Trophoblast cell (in vitro differentiated cells and primary cell): Measurements from ENCODE around the gene SLC35F4.

Source experiments
- DNase-seq, 2 donors: peaks; one replicate each; pipeline ENCODE4 v3.0.0-alpha.2; 2016
- H2AFZ ChIP-seq: 2 replicates; pipeline ENCODE4 v1.6.1; 2013; ENCODE audit warnings: low read length, moderate library complexity, mild to moderate bottlenecking; ENCODE audit not compliant: insufficient read depth, poor library complexity
- H2AK5ac ChIP-seq: 2 replicates; pipeline ENCODE4 v1.6.1; 2013; ENCODE audit warnings: mild to moderate bottlenecking, low read length
- H2BK120ac ChIP-seq: 2 replicates; pipeline ENCODE4 v1.6.1; 2013; ENCODE audit warnings: low read length, mild to moderate bottlenecking, moderate library complexity; ENCODE audit not compliant: insufficient read depth, poor library complexity
- H2BK12ac ChIP-seq: 2 replicates; pipeline ENCODE4 v1.6.1; 2013; ENCODE audit warnings: mild to moderate bottlenecking, low read length, moderate library complexity
- H2BK5ac ChIP-seq: 2 replicates; pipeline ENCODE4 v1.6.1; 2013; ENCODE audit warnings: low read length, low read depth, moderate library complexity, mild to moderate bottlenecking; ENCODE audit not compliant: poor library complexity
- H3K14ac ChIP-seq: 2 replicates; pipeline ENCODE4 v1.6.1; 2013; ENCODE audit warnings: mild to moderate bottlenecking, low read length
- H3K18ac ChIP-seq: 2 replicates; pipeline ENCODE4 v1.6.1; 2013; ENCODE audit warnings: mild to moderate bottlenecking, low read length
- H3K23ac ChIP-seq: 2 replicates; pipeline ENCODE4 v1.6.1; 2013; ENCODE audit warnings: low read length
- H3K27ac ChIP-seq: 2 replicates; pipeline ENCODE4 v1.5.1; 2013; ENCODE audit warnings: low read depth, mild to moderate bottlenecking, inconsistent platforms, low read length, moderate library complexity
- H3K27me3 ChIP-seq: 2 replicates; pipeline ENCODE4 v1.6.1; 2013; ENCODE audit warnings: inconsistent platforms, mild to moderate bottlenecking, low read length, moderate library complexity; ENCODE audit not compliant: insufficient read depth
- H3K36me3 ChIP-seq, 2 experiments: 1 replicate in 1 of 2; 2 replicates in 1 of 2; pipeline ENCODE4 v1.6.1; 2013; ENCODE audit warnings: low read length in 2 of 2, mild to moderate bottlenecking in 2 of 2, moderate library complexity in 1 of 2; ENCODE audit not compliant: insufficient read depth in 2 of 2, control insufficient read depth in 1 of 2
- H3K4ac ChIP-seq: 2 replicates; pipeline ENCODE4 v1.6.1; 2013; ENCODE audit warnings: low read depth, mild to moderate bottlenecking, low read length, moderate library complexity
- H3K4me1 ChIP-seq, 2 experiments: 1 replicate in 1 of 2; 2 replicates in 1 of 2; pipeline ENCODE4 v1.6.1; 2013; ENCODE audit warnings: low read length in 2 of 2, mild to moderate bottlenecking in 2 of 2, moderate library complexity in 1 of 2; ENCODE audit not compliant: insufficient read depth in 2 of 2, control insufficient read depth in 1 of 2
- H3K4me2 ChIP-seq: 2 replicates; pipeline ENCODE4 v1.6.1; 2013; ENCODE audit warnings: inconsistent platforms, mild to moderate bottlenecking, low read length, moderate library complexity
- H3K4me3 ChIP-seq: 2 replicates; pipeline ENCODE4 v1.5.1; 2013; ENCODE audit warnings: mild to moderate bottlenecking, low read depth, low read length, inconsistent platforms
- H3K79me1 ChIP-seq: one replicate; pipeline ENCODE4 v1.6.1; 2013; ENCODE audit warnings: low read length
- H3K79me2 ChIP-seq: 2 replicates; pipeline ENCODE4 v1.6.1; 2013; ENCODE audit warnings: low read length, mild to moderate bottlenecking; ENCODE audit not compliant: control insufficient read depth, insufficient read depth, poor library complexity
- H3K9ac ChIP-seq: 2 replicates; pipeline ENCODE4 v1.6.1; 2013; ENCODE audit warnings: mild to moderate bottlenecking, low read length
- H3K9me3 ChIP-seq: 2 replicates; pipeline ENCODE4 v1.6.1; 2013; ENCODE audit warnings: low read depth, mild to moderate bottlenecking, control low read depth, inconsistent platforms, low read length; ENCODE audit not compliant: insufficient read depth
- H4K12ac ChIP-seq: 2 replicates; pipeline ENCODE4 v1.6.1; 2013; ENCODE audit warnings: low read depth, mild to moderate bottlenecking, low read length, moderate library complexity
- H4K8ac ChIP-seq: 2 replicates; pipeline ENCODE4 v1.6.1; 2013; ENCODE audit warnings: low read depth, mild to moderate bottlenecking, low read length, moderate library complexity
- H4K91ac ChIP-seq: one replicate; pipeline ENCODE4 v1.6.1; 2013; ENCODE audit warnings: low read depth, mild to moderate bottlenecking, low read length, moderate library complexity
- WGBS: extraction: QIAGEN DNeasy Blood & Tissue Kit; methylation state at CpG from one replicate; pipeline ENCODE4 v1.1.7; 2013; ENCODE audit warnings: missing lambda C conversion rate; ENCODE audit not compliant: insufficient read length, insufficient coverage; ENCODE audit errors: extremely low coverage; 5-methylcytosine and 5-hydroxymethylcytosine counted together

Gene SLC35F4

GRCh38 chr14:57609192-57610075 lies 256.5 kb downstream of the SLC35F4 start:
- Histone ChIP-seq H3K18ac (no peak overlapping the region), H2BK120ac (no peak overlapping the region), H3K79me1 (no peaks in the 10 kb centered on the region), H3K4me2 (no peak overlapping the region), H2BK5ac (no peak overlapping the region), H2AFZ (no peak overlapping the region), H2BK12ac (no peak overlapping the region), H4K8ac (no peak overlapping the region), H3K4me3 (no peak overlapping the region), H3K14ac (no peak overlapping the region), H3K9me3 (no peaks in the 10 kb centered on the region), H3K27ac (no peak overlapping the region), H3K4ac (no peak overlapping the region), H4K91ac (no peak overlapping the region), H3K23ac (no peak overlapping the region), H3K4me1 (peaks cover 0 to 2% of the 10 kb centered on the region in 2 experiments), H4K12ac (no peak overlapping the region), H2AK5ac (no peak overlapping the region), H3K36me3 (no peaks in the 10 kb centered on the region), H3K27me3 (no peaks in the 10 kb centered on the region), H3K79me2 (no peaks in the 10 kb centered on the region), H3K9ac (no peak overlapping the region)
- no CpG with 5 or more reads among the region's 6 CpGs for WGBS
- no peak for DNase-seq

- Histone ChIP-seq H2BK12ac (no peak overlapping the region), H2AK5ac (no peak overlapping the region)
These were observed 258.8 kb downstream of the SLC35F4 start for GRCh38 chr14:57607086-57607485.

GRCh38 chr14:57583396-57583795 lies 282.5 kb downstream of the SLC35F4 start:
- no peak overlapping the region for H3K18ac ChIP-seq
- H2AFZ ChIP-seq, result no peak overlapping the region
- no peaks in the 10 kb centered on the region for H3K9me3 ChIP-seq
- no peak overlapping the region for H2BK120ac ChIP-seq
- no peak overlapping the region for H4K12ac ChIP-seq
- H3K4ac ChIP-seq, result no peak overlapping the region
- no peaks in the 10 kb centered on the region for H3K4me1 ChIP-seq
- H3K4me2 ChIP-seq, result no peak overlapping the region
- no peak overlapping the region for H3K4me3 ChIP-seq
- no peak overlapping the region for H4K91ac ChIP-seq
- H2AK5ac ChIP-seq, result no peak overlapping the region
- H3K36me3 ChIP-seq, result no peaks in the 10 kb centered on the region
- no peak overlapping the region for H2BK12ac ChIP-seq
- no peaks in the 10 kb centered on the region for H3K79me2 ChIP-seq
- H3K9ac ChIP-seq, result no peak overlapping the region
- no peak overlapping the region for H2BK5ac ChIP-seq
- H4K8ac ChIP-seq, result no peak overlapping the region
- no peak overlapping the region for H3K14ac ChIP-seq
- H3K79me1 ChIP-seq, result no peaks in the 10 kb centered on the region
- no peak overlapping the region for H3K27ac ChIP-seq
- no CpG with 5 or more reads among the region's 3 CpGs for WGBS
- H3K23ac ChIP-seq, result no peak overlapping the region
- DNase-seq, result no peak
- H3K27me3 ChIP-seq, result no peaks in the 10 kb centered on the region

More at GRCh38 chr14:57607086-57607485, 258.8 kb downstream of the SLC35F4 start:
- Histone ChIP-seq H3K4me2 (no peak overlapping the region), H3K18ac (no peak overlapping the region), H3K14ac (no peak overlapping the region), H3K4me1 (peaks cover 0 to 2% of the 10 kb centered on the region in 2 experiments), H3K23ac (no peak overlapping the region), H3K79me2 (no peaks in the 10 kb centered on the region), H2BK120ac (no peak overlapping the region), H3K4me3 (no peak overlapping the region), H2AFZ (no peak overlapping the region), H3K9ac (no peak overlapping the region), H4K91ac (no peak overlapping the region), H3K27ac (no peak overlapping the region), H3K79me1 (no peaks in the 10 kb centered on the region), H3K4ac (no peak overlapping the region), H3K9me3 (no peaks in the 10 kb centered on the region), H4K12ac (no peak overlapping the region), H4K8ac (no peak overlapping the region), H3K27me3 (no peaks in the 10 kb centered on the region), H2BK5ac (no peak overlapping the region), H3K36me3 (no peaks in the 10 kb centered on the region)
- no peak for DNase-seq
- no CpG with 5 or more reads among the region's 2 CpGs for WGBS

- H3K79me1 ChIP-seq, result no peaks in the 10 kb centered on the region
- no CpG with 5 or more reads among the region's 2 CpGs for WGBS
- no peak for DNase-seq
- no peak overlapping the region for H2AFZ ChIP-seq
- H3K9ac ChIP-seq, result no peak overlapping the region
- H4K8ac ChIP-seq, result no peak overlapping the region
- H3K27ac ChIP-seq, result no peak overlapping the region
- H4K12ac ChIP-seq, result no peak overlapping the region
- no peaks in the 10 kb centered on the region for H3K4me1 ChIP-seq
- H3K27me3 ChIP-seq, result no peaks in the 10 kb centered on the region
- H3K14ac ChIP-seq, result no peak overlapping the region
- H3K4me2 ChIP-seq, result no peak overlapping the region
- no peak overlapping the region for H3K4ac ChIP-seq
- H2BK12ac ChIP-seq, result no peak overlapping the region
- no peak overlapping the region for H2BK120ac ChIP-seq
- no peak overlapping the region for H3K18ac ChIP-seq
- H4K91ac ChIP-seq, result no peak overlapping the region
- H3K23ac ChIP-seq, result no peak overlapping the region
- H3K9me3 ChIP-seq, result no peaks in the 10 kb centered on the region
- H2AK5ac ChIP-seq, result no peak overlapping the region
- H3K79me2 ChIP-seq, result no peaks in the 10 kb centered on the region
- no peak overlapping the region for H3K4me3 ChIP-seq
- H3K36me3 ChIP-seq, result no peaks in the 10 kb centered on the region
- no peak overlapping the region for H2BK5ac ChIP-seq
These were observed 283.1 kb downstream of the SLC35F4 start for GRCh38 chr14:57582746-57583145.
